NCI-H460 (cell line): Measurements from ENCODE around the gene VPS9D1. TPM values are rescaled to one million over a fixed set of nuclear protein-coding genes. Genes with fewer than 3 reads are reported as not detected.

Experiments
- DNase-seq: peaks from one replicate; pipeline ENCODE4 v3.0.0-alpha.2; 2016; ENCODE audit warnings: low read depth; ENCODE audit errors: extremely low read depth
- total RNA-seq: library from RNA; depleted of rRNA; stranded (reverse); fragments of >200 nt; shearing (Covaris generic); gene quantifications from 2 replicates; pipeline ENCODE4 v1.2.3, GENCODE V29; 2014

VPS9D1 gene
- total RNA-seq, 1 experiment from 2014 or later = 6.3 TPM

- DNase-seq = no peak
Measured at GRCh38 chr16:89733792-89734191, 13.1 kb upstream of the VPS9D1 start.

- DNase-seq = no peak
Measured at GRCh38 chr16:89733322-89733721, 12.6 kb upstream of the VPS9D1 start.

GRCh38 chr16:89732918-89733242 lies 12.2 kb upstream of the VPS9D1 start:
- DNase-seq = no peak

- no peak for DNase-seq
Measured at GRCh38 chr16:89732142-89732917, 11.6 kb upstream of the VPS9D1 start.

GRCh38 chr16:89730610-89731234 lies 10.0 kb upstream of the VPS9D1 start:
- DNase-seq = no peak

- DNase-seq = no peak
Measured at GRCh38 chr16:89729863-89730593, 9.3 kb upstream of the VPS9D1 start.

GRCh38 chr16:89729293-89729692 lies 8.6 kb upstream of the VPS9D1 start:
- DNase-seq = no peak

- DNase-seq = no peak
Measured at GRCh38 chr16:89727406-89728120, 6.9 kb upstream of the VPS9D1 start.

GRCh38 chr16:89723279-89724250 lies 2.9 kb upstream of the VPS9D1 start:
- no peak for DNase-seq

GRCh38 chr16:89722392-89723278 lies 1.9 kb upstream of the VPS9D1 start:
- DNase-seq = peak; percentile 49

GRCh38 chr16:89721546-89722391 lies 1.1 kb upstream of the VPS9D1 start:
- DNase-seq = no peak

- DNase-seq = no peak
Measured at GRCh38 chr16:89720551-89720812, 216 bp downstream of the VPS9D1 start.

GRCh38 chr16:89717688-89718505 lies 2.8 kb downstream of the VPS9D1 start:
- DNase-seq = no peak

GRCh38 chr16:89716916-89717687 lies 3.6 kb downstream of the VPS9D1 start:
- DNase-seq = no peak

- DNase-seq = no peak
Measured at GRCh38 chr16:89716493-89716892, 4.2 kb downstream of the VPS9D1 start.

- no peak for DNase-seq
Measured at GRCh38 chr16:89712274-89712781, 8.4 kb downstream of the VPS9D1 start.
